ENCODE measurements around the gene TAC3. TPM values are rescaled to one million over a fixed set of nuclear protein-coding genes. Genes with fewer than 3 reads are reported as not detected.

Gene TAC3
- total and polyA plus RNA-seq, 2 of the 8 experiments (the other 6 are each of a cell fraction or from before 2014, with no cell fraction given) = 9.7 to 45.3 TPM

DNA sequence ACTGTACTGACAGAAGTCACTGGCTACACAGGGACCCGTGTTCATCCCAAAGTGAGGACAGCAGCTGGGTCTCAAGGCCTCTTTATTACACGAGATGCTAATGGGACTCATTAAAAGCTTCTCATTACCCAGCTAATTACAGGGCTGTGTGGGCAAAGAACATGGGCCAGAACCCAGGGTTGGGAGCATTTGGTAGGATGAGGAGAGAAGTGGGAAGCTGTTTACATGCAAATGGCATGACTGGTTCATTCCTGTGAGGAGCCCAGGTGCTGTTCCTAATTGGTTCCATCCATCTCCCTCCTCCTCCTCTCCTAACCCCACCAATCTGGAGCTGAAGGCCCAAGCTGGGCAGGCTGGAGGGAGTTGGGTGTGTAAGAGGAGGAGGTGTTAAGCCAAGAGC, 8.9 kb upstream of the TAC3 start:
- POLR2A ChIA-PET (ENCODE audit: partially characterized antibody) = interaction anchor here (0.7 to 2.8 kb wide), 3 partner anchors 61 to 87 kb away, joined by 3 to 16 read pairs (median 3); partner anchors contain the start of gene STAT6

More for the DNA sequence above, 8.9 kb upstream of the TAC3 start:
- Histone ChIP-seq H2BK12ac (ENCODE audit: low read depth, low read length) (no peak overlapping the region), H2BK120ac (replicated peaks; ENCODE audit: low read depth, low read length) (no peak overlapping the region), H3K4me1 (replicated peaks in 1 of 4; ENCODE audit: control insufficient read depth in 3 of 4, insufficient read depth in 4 of 4, low read length in 3 of 4) (no peaks in the 10 kb centered on the region; a peak in 2 of 7 replicates), H3K56ac (replicated peaks; ENCODE audit: insufficient read length, low read depth, low read length) (no peak overlapping the region), H3K79me2 (ENCODE audit: control insufficient read depth in 1 of 2, insufficient read depth in 2 of 2, low read length in 2 of 2) (no peaks in the 10 kb centered on the region), H3K4me3 (ENCODE audit: extremely low read depth in 1 of 4, insufficient read depth in 2 of 4, low read depth in 3 of 4, low read length in 4 of 4) (no peak overlapping the region), H3K9me3 (ENCODE audit: insufficient read depth in 2 of 2, low read depth in 1 of 2, low read length in 1 of 2) (no peaks in the 10 kb centered on the region), H3K23ac (ENCODE audit: insufficient read length) (no peak overlapping the region), H3K9ac (replicated peaks in 1 of 4; ENCODE audit: extremely low read depth in 1 of 4, low read depth in 3 of 4, low read length in 3 of 4) (no peak overlapping the region), H3K4me2 (ENCODE audit: insufficient read depth in 1 of 2, low read depth in 2 of 2, low read length in 2 of 2) (no peak overlapping the region), H3K27me3 (replicated peaks in 1 of 4; ENCODE audit: control insufficient read depth in 3 of 4, extremely low read depth in 1 of 4, insufficient read depth in 3 of 4, low read length in 3 of 4) (peaks cover 0 to 3% (median 0%) of the 10 kb centered on the region in 4 experiments; a peak in 1 of 7 replicates), H4K8ac (ENCODE audit: extremely low read depth, insufficient read depth, low read length) (no peak overlapping the region), H2AFZ (ENCODE audit: low read length) (no peak overlapping the region), H3K18ac (ENCODE audit: extremely low read depth, low read length) (no peak overlapping the region), H2BK5ac (ENCODE audit: low read depth, low read length) (no peak overlapping the region), H4K20me1 (replicated peaks in 1 of 2; ENCODE audit: control insufficient read depth in 1 of 2, insufficient read depth in 2 of 2, low read length in 2 of 2) (no peaks in the 10 kb centered on the region), H4K5ac (ENCODE audit: insufficient read length, low read depth, low read length) (no peak overlapping the region), H2BK15ac (ENCODE audit: low read length) (no peak overlapping the region), H2AK5ac (ENCODE audit: low read depth, low read length) (no peak overlapping the region), H3K79me1 (ENCODE audit: low read depth, low read length) (no peaks in the 10 kb centered on the region), H3K4ac (replicated peaks; ENCODE audit: insufficient read length, low read depth, low read length) (no peak overlapping the region), H3K36me3 (ENCODE audit: control insufficient read depth in 2 of 4, insufficient read depth in 4 of 4, low read length in 3 of 4) (no peaks in the 10 kb centered on the region), H2BK20ac (ENCODE audit: low read length) (no peak overlapping the region), H3K27ac (ENCODE audit: low read depth, low read length) (no peak overlapping the region), H4K91ac (replicated peaks; ENCODE audit: insufficient read length, low read length) (no peak overlapping the region), H3K23me2 (ENCODE audit: low read depth, low read length) (no peaks in the 10 kb centered on the region; the same call in 1 of the 2 replicates), H3K14ac (ENCODE audit: insufficient read length) (no peak overlapping the region)
- FAIRE-seq (no peak), DNase-seq (ENCODE audit: low read depth in 1 of 2, low spot score in 2 of 2) (no peak)
- no peak for TF ChIP-seq RFX5 (IDR thresholded peaks at IDR 0.05; ENCODE audit: borderline replicate concordance, low read depth, low read length)
- no peak for TF ChIP-seq BCL11A (IDR thresholded peaks at IDR 0.05; ENCODE audit: low read depth in 2 of 2, low read length in 2 of 2)
- TF ChIP-seq CTBP2 (IDR thresholded peaks at IDR 0.05; ENCODE audit: borderline replicate concordance, insufficient read depth, insufficient read length, low read length) = no peak
- TF ChIP-seq, protein P1, sequence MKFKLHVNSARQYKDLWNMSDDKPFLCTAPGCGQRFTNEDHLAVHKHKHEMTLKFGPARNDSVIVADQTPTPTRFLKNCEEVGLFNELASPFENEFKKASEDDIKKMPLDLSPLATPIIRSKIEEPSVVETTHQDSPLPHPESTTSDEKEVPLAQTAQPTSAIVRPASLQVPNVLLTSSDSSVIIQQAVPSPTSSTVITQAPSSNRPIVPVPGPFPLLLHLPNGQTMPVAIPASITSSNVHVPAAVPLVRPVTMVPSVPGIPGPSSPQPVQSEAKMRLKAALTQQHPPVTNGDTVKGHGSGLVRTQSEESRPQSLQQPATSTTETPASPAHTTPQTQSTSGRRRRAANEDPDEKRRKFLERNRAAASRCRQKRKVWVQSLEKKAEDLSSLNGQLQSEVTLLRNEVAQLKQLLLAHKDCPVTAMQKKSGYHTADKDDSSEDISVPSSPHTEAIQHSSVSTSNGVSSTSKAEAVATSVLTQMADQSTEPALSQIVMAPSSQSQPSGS (IDR thresholded peaks at IDR 0.05; ENCODE audit: low read length) = no peak
- TF ChIP-seq, protein P2, sequence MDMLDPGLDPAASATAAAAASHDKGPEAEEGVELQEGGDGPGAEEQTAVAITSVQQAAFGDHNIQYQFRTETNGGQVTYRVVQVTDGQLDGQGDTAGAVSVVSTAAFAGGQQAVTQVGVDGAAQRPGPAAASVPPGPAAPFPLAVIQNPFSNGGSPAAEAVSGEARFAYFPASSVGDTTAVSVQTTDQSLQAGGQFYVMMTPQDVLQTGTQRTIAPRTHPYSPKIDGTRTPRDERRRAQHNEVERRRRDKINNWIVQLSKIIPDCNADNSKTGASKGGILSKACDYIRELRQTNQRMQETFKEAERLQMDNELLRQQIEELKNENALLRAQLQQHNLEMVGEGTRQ (IDR thresholded peaks at IDR 0.05; ENCODE audit: low read length) = no peak
- TF ChIP-seq KDM4A (IDR thresholded peaks at IDR 0.05; ENCODE audit: low read depth, low read length, severe bottlenecking) = no peak
- TF ChIP-seq EP300 (IDR thresholded peaks at IDR 0.05; ENCODE audit: borderline replicate concordance in 1 of 2, low read depth in 2 of 2, low read length in 2 of 2) = no peak
- TF ChIP-seq MAFK (IDR thresholded peaks at IDR 0.05; ENCODE audit: low read depth, low read length) = no peak
- CTCF ChIA-PET (ENCODE audit: partially characterized antibody) = interaction anchor here (0.7 to 4.4 kb wide), 7 partner anchors 9 to 189 kb away, joined by 3 to 39 read pairs (median 4); partner anchors contain the start of gene ZBTB39
- 70% methylated on average over 2 of the region's 2 CpGs; no CpG with 5 or more reads in 1 of the 2 experiments for WGBS, 2 experiments (ENCODE audit: extremely low coverage in 1 of 2, insufficient coverage in 1 of 2, insufficient read length in 1 of 2, insufficient replicate concordance in 2 of 2, low coverage in 1 of 2, low lambda C conversion rate in 2 of 2, missing lambda C conversion rate in 1 of 2)

Data from H1 (cell line).